ENCODE results near the gene PRKD2. TPM values are rescaled to one million over a fixed set of nuclear protein-coding genes. Genes with fewer than 3 reads are reported as not detected.

Gene PRKD2
- total RNA-seq, 1 donor: 9.7 TPM

GRCh38 chr19:46665072-46665471 lies 51.8 kb downstream of the PRKD2 start:
- TF ChIP-seq CTCF (IDR thresholded peaks at IDR 0.05; ENCODE audit: insufficient read depth, low read length): no peak
- H3K4me3 ChIP-seq (ENCODE audit: low read depth, low read length): no peak overlapping the region
- no peak for DNase-seq (ENCODE audit: low read depth)

GRCh38 chr19:46661735-46662592 lies 55.0 kb downstream of the PRKD2 start:
- H3K4me3 ChIP-seq (ENCODE audit: low read depth, low read length): peak overlapping the region; percentile 57
- peak; percentile 93 for DNase-seq (ENCODE audit: low read depth)
- peak; percentile 97 for TF ChIP-seq CTCF (IDR thresholded peaks at IDR 0.05; ENCODE audit: insufficient read depth, low read length)

GRCh38 chr19:46661020-46661731 lies 55.7 kb downstream of the PRKD2 start, which contains the start of gene DACT3:
TSS of gene DACT3 (minus strand) at chr19:46661182. CDS start at chr19:46661064, 118 bp downstream.
- peak; percentile 99 for DNase-seq (ENCODE audit: low read depth)
- peak within 1 kb of the TSS; percentile 85 for H3K4me3 ChIP-seq (ENCODE audit: low read depth, low read length)
- no peak for TF ChIP-seq CTCF (IDR thresholded peaks at IDR 0.05; ENCODE audit: insufficient read depth, low read length)

- DNase-seq (ENCODE audit: low read depth): no peak
- peak overlapping the region; percentile 85 for H3K4me3 ChIP-seq (ENCODE audit: low read depth, low read length)
- TF ChIP-seq CTCF (IDR thresholded peaks at IDR 0.05; ENCODE audit: insufficient read depth, low read length): no peak
Measured at GRCh38 chr19:46660551-46661019, 56.3 kb downstream of the PRKD2 start.

- H3K4me3 ChIP-seq (ENCODE audit: low read depth, low read length): peak overlapping the region; percentile 85
- DNase-seq (ENCODE audit: low read depth): peak; percentile 25
- TF ChIP-seq CTCF (IDR thresholded peaks at IDR 0.05; ENCODE audit: insufficient read depth, low read length): peak; percentile 4
Measured at GRCh38 chr19:46660008-46660517, 56.9 kb downstream of the PRKD2 start.

GRCh38 chr19:46659151-46660007 lies 57.5 kb downstream of the PRKD2 start:
- no peak for TF ChIP-seq CTCF (IDR thresholded peaks at IDR 0.05; ENCODE audit: insufficient read depth, low read length)
- peak; percentile 16 for DNase-seq (ENCODE audit: low read depth)
- H3K4me3 ChIP-seq (ENCODE audit: low read depth, low read length): peak overlapping the region; percentile 85
